NCI-H1092 (cell line): ENCODE results near the gene JMJD1C.

ENCODE experiments used
- DNase-seq: peaks from one replicate; lab custom pipeline; 2025; lab: John Stamatoyannopoulos, UW

JMJD1C gene

GRCh38 chr10:63132651-63133055 lies 333.1 kb downstream of the JMJD1C start:
- DNase-seq: no peak

- DNase-seq: no peak
Measured at GRCh38 chr10:63129888-63130287, 335.9 kb downstream of the JMJD1C start.

GRCh38 chr10:63128443-63128842 lies 337.3 kb downstream of the JMJD1C start:
- DNase-seq: no peak

- DNase-seq: no peak
Measured at GRCh38 chr10:63125459-63125858, 340.3 kb downstream of the JMJD1C start.

GRCh38 chr10:63123727-63124362 lies 341.9 kb downstream of the JMJD1C start:
- no peak for DNase-seq

- DNase-seq: no peak
Measured at GRCh38 chr10:63120554-63120953, 345.2 kb downstream of the JMJD1C start.

GRCh38 chr10:63119041-63119440 lies 346.7 kb downstream of the JMJD1C start:
- DNase-seq: no peak
